HG03097 (cell line): Measurements from ENCODE around the gene ALDH1L2.

Experiments
- ATAC-seq: cut with Tn5 transposase; IDR thresholded peaks from one replicate; pipeline ENCODE4 v1.9.1; 2021; ENCODE audit not compliant: unreplicated experiment, low FRiP score

ALDH1L2 gene

DNA sequence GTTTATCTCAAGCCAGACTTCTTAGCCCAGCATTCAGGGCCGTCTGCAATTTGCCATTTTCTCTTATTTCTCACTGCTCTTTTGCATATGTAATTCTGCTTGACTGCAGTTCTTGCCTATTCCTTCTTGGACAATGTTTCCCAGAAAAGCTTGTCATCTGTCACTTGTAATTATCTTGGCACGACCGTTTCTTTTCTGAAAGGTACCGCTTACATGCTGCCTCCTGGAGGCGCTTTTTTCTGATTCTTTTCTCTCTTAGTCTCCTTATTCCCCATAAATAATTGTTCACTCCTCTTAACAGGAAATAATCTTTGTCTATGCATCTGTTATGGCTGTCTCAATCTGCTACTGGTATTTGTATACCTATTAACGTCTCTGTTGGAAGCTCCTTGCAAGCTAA lies 1.2 kb upstream of the ALDH1L2 start:
- no peak for ATAC-seq

DNA sequence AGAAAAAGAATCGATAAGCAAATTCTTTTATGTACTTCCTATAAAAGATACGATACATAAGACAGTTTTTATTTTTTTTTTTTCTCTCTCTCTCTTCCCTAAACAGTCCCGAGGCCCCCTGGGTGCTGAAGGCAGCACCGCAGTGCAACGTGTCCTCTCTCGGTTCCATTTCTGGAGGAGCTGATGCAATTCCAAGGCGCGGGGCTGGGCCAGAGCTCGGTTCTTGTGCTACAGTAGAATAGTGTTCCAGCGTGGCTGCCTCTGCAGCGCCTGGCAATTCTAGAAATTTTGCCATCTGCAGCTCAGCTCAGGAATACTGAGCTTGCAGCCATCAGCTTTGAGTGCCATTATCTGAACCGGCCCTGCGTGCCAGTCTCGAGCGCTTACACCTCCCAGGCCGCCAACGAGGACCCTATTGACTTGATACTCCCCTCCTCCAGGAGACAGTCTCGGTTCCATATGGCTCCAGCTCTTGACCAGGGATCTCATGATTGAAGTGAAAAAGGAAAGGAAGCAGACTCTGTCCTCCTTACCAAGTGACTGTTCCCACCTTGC lies 630 bp downstream of the ALDH1L2 start:
- ATAC-seq, result no peak

DNA sequence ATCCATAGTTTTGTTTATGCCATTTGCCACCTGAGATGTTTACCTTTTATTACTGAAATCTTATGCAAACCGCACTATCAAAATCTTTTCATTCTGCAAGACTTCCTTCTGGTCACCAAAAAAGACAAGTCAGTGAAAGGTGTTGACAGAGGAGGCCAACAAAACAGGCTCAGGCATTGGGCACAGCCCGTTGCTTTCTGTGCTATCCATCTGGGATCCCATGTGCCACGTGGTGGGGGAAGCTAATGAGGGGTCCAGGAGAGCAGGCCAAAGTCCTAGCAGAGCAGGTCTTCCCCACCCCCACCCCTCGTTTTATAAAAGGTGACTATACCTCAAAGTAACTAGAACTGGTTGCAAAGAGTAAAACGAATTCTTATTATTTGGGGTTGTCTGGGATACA lies 1.2 kb downstream of the ALDH1L2 start:
- ATAC-seq, result no peak

DNA sequence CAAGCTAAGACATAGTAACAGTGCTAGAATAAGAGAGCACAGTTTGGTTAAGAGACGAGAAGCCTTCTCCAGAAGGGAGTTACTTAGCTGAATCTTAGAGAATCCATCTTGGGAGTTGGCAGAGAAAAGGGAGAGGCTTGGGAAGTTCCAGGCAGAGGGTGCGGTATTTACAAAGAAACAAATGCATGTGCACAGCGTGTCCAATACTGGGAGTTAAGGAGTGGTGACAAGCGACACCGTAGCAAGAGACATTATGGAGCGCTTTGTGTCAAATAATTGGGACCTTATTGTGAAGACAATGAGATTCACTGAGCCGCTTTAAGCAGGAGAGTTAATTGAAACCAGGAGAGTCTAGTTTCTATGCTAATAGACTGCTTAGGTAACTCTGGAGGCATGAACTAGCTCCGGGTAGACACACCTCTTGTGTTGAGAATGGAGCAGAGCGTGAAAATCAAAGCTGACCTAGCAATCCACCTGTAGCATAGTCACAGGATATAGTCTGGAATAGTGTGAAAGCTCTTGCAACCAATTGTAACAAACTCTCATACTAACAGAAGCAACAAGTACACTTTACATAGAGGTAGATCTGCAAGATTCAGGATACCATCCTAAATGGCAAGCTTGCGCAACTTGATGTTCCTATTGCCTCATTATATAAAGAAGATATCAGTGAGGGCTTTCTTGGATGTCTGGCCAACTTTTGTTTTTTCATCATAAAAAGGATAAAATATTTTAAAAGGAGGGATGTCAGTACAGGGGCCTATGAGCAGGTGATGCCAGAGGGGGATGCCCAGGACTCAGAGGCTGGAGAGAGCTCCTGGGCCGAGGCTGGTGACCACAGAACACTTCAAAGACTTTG lies 5.3 kb downstream of the ALDH1L2 start:
- ATAC-seq, result no peak

DNA sequence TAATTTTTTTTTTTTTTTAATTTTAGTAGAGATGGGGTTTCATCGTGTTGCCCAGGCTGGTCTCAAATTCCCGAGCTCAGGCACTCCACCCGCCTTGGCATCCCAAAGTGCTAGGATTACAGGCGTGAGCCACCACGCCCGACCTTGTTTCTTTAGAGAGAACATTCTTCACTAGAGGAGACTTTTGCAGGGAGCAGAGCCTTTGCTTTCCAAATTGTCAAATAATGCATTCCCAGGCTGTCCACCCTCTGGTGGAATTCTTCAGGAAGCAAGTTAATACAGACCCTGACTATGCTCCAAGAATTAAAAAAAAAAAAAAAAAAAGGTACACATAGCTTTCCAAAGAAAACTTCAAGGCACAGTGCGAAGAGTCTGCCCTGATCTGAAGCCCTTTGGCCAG lies 6.8 kb downstream of the ALDH1L2 start:
- no peak for ATAC-seq

DNA sequence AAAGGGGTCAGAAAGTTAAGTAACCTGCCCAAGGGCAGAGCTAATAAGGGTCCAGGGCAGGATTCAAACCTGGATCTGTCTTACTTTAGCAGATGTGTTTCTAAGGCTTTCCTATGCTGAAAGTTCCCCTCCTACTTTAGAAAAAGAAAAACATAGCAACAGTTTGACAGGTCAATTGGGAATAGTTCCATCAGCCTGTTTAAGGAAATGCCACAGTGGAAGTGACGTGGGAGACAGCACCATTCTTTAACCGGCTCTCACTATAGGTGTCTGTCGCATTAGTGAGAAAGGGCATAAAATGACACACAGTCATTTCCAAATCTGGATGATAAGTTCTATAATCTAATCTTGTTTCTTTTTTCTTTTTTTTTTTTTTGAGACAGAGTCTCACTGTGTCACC lies 7.3 kb downstream of the ALDH1L2 start:
- no peak for ATAC-seq

DNA sequence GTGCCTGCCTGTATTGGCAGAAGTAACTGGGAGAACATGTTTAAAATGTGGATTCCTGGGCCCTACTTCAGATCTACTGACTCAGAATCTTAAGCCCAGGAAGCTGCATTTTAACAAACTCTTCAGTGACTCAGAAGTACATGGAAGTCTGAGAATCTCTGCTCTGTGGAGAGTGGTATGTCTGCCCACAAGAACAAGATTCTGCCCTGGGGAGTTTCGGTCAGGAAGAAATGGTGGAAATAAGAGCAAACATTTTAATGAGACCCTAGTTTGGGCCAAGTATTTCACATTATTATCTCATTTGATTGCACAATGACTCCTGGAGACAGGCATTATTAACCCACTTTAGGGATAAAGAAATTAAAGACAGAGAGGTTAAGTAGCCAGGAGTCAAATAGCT lies 8.2 kb downstream of the ALDH1L2 start:
- ATAC-seq, result no peak

DNA sequence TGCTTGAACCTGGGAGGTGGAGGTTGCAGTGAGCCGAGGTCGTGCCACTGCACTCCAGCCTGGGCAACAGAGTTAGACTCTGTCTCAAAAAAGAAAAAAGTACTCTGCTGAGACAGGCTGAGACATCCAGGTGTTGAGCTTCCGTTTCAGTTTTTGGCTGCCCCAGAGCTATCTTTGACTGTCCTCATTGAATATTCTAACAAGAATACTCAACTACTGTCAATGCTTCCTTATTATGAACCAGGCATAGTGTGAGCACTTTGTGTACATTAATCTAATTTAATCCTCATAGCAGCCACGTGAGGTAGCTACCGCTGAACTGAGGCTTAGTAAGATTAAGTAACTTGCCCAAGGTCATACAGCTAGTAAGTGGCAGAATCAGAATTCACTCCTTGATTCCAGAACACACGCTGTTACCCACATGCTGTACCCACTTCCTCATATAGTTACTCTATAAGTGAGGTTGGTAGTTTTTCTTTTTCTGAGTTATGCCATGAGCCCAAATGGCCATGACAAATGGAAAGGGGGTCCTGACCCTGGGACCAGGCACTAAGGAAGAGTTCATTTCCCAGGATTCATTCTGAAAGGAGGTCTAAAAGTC lies 11.3 kb downstream of the ALDH1L2 start:
- ATAC-seq, result no peak

DNA sequence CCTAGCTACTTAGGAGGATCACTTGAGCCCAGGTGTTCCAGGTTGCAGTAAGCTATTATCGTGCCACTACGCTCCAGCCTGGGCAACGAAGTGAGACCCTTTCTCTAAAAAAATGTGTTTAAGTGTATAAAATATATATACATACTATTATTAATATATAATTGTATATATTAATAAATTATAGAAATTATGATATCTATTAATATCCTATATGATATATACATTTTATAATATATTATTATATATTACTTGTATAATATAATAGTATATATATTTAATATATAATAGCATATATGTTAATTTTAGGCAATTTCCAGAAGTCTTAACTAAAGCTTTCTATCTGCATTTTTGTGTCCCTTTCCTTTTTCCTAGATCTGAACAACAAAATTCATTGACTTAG lies 12.3 kb downstream of the ALDH1L2 start:
- no peak for ATAC-seq

DNA sequence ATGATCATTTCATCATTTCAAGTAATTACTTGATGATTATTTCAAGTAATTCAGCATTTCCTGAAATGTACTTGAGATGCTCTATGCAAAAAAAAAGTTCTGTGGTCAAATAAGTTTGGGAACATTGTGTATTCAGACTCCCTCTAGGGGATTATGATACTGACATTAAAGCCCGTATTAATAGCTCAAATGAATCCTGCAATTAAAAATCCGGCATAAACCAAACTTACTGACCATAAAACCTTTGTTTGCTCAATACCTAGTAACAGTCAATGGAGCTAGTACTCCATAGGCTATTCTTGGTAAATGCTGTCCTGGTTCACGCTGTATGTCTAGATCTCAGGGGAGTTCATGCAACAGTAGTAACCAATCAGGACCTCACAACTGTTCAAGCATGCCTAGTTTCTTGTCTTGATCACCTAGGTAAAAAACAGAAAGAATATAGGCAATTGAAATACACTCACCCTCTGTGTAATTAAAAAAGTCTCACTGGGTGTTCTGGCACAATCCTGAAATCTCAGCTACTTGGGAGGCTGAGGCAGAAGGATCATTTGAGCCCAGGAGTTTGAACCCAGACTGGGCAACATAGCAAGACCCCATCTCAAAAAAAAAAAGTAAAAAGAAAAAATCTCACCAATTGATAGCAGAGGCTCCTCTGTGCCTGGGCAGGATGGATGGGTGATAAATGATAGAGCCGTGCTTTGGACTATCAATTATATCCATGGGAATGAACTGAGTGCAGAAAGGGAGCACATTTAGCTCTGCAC lies 14.1 kb downstream of the ALDH1L2 start:
- ATAC-seq, result no peak

DNA sequence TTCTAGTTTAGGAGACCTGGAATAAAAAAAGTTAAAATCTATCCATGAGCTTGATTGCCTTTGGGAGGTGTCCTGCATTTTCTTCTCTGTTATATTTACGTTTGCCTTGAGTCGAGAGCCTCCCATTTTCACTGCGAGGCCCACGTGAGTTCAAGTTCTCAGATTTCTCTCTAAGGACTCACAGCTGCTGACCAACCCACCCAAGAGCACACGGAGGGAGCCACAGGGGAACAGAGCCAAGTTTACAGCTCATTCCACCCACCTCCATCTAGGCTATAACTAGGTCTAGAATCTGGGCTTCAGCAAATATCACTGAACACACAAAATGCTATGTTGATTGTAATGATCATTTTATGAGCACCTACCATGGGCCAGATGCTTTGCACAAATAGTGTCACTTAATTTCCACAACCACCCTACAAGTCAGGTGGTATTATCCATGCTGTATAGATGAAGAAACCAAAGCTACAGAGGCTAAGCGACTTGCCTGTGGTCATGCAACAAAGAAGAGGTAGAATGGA lies 16.7 kb downstream of the ALDH1L2 start:
- ATAC-seq, result no peak

DNA sequence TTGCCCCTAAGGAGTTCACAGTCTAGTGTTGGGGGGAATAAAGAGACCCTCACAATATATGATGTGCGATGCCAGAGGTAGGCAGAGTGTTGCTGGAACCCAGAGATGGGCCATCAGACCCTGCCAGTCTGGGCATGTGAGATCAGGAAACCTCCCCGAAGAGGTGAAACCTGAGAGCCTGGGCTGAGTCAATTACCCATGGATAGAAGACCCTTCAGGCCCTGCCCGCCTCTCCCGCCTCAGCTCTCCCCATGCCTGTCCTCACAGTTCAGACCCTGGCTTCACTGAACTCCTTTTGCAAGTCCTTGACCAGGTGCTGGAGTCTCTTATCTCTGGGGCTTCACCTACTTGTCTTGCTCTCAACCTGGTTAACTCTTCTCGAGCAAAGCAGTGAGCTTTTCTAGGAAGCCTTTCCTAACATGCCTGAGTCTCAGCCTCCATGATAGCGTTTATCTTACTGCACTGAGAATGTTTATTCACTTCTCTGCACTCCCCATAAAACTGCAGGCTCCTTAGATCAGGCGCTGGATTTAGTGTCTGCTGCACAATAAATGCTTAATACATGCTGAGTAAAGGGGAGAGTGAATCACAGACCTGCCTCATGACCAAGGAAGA lies 19.6 kb downstream of the ALDH1L2 start:
- no peak for ATAC-seq

DNA sequence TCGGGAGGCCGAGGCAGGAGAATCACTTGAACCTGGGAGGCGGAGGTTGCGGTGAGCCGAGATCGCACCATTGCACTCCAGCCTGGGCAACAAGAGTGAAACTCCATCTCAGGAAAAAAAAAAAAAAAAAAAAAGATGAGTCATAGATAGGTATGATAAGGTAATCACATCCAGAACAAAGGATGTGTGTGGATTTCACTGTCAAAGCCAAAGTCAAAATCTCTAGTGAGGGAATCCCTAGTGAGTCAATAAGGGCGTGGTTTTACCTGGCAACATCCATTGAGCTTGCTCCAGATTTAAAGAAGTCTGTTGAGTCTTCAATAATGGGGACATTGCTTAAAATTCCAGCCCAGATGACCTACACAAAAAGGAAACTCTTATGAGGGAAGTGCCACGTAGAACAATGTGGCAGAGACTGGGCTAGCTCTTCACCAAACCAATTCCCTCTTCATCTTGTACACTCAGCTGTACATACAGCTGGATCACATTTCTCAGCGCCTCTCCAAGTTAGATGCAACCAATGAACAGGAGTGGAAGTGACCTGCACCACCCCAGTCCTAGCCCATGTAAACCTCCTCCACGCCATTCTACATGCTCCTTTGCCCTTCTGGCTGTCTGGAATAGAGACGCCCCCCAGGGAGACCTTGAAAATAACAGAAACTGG lies 23.4 kb downstream of the ALDH1L2 start:
- no peak for ATAC-seq

DNA sequence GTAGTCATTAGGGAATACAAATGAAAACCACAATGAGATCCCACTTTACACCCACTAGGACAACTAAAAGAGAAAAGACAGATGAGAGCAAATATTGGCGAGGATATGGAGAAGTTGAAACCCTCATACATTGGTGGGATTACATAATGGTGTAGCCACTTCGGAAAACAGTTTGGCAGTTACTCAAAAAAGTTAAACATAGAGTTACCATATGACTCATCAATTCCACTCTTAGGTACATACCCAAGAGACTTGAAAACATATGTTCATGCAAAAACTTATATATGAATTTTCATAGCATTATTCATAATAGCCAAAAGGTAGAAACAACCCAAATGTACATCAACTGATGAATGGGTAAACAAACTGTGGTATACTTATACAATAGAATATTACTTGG lies 27.1 kb downstream of the ALDH1L2 start:
- no peak for ATAC-seq

DNA sequence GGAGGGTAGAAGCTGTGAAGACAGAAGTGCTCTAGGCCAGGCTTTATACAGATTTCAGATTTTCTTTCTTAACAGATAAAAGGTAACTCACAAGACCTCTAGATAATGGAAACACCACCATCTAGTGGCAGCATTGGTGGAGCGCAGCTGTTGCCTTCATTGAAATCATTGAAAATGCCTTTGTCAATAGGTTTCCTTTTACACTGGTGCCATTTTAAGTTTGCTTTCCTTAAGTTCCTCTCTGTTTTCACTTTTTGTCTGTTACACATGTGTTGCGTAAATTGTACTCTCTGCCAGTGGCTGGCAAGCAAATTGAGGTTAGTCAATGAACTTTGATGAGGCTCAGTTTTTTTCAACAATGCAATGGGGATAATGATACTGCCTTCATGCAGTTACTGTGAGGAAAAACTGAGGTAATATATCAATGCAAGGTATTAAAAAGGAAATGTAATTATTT lies 31.1 kb downstream of the ALDH1L2 start:
- ATAC-seq, result peak; percentile 61

DNA sequence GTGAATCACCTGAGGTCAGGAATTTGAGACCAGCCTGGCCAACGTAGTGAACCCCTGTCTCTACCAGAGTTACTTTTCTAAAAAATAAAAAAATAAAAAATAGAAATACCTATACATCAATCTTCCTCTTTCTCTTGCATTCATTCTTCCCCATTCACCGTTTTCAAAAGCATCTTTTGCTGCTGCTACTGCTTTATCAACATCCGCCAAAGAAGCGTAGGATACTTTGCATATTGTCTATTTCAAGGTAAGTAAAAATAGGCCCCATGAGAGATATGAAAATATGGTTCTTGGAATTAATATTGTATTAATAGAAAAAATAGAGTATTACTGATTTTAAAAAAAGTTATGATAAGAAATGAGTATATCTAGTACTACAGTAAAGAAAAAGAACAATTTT lies 32.3 kb downstream of the ALDH1L2 start:
- no peak for ATAC-seq

DNA sequence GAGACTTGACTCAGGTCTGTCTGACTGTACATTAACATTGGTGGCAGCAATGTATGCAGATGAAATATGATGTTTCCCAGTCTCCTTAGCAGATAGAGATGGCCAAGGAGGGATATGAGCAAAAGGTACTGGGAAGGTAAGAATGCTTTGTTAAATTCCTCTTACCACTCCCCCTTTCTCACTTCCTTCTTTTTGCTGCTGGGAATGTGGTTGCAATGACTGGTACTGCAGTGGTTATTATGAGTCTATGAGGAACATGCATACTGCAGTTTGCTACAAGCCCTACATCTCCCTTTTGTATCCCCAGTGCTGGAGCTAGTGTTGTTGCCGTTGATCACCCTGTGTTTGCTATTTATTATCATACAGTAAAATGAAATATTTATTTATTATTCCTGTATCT lies 35.9 kb downstream of the ALDH1L2 start:
- no peak for ATAC-seq

DNA sequence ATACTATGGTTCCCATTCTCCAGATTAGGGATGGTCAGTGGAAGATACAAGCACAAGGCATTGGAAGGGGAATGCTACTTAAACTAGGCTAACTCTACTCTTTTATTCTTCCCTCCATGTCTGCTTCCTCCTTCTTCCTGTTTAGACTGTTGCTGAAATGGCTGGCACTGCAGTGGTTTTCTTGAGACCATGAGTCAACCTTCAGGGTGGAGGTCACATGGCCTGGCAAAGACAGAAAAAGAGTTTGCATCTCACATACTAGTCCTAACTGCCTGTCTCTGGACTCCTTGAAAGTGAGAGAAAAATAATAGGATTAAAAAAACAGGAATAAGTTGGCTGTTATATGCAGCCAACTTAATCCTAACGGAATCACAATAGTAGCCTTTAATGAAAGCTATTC lies 37.0 kb downstream of the ALDH1L2 start:
- ATAC-seq, result no peak

DNA sequence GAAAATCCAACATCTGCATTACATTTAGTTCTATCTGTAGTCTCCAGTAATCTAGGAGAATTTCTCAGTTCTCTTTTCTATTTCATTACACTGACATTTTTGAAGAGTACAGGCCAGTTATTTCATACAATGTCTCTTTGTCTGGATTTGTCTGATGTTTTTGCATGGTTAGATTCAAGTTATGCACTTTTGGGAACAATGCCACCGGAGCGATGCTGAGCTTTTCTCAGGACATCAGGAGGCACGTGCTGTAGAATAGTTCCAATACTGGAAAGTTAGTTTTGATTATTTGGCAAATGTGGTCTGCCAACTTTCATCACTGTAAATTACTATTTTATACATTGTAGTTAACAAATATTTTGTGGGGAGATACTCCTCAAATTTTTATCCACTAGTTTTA lies 43.1 kb downstream of the ALDH1L2 start:
- no peak for ATAC-seq

DNA sequence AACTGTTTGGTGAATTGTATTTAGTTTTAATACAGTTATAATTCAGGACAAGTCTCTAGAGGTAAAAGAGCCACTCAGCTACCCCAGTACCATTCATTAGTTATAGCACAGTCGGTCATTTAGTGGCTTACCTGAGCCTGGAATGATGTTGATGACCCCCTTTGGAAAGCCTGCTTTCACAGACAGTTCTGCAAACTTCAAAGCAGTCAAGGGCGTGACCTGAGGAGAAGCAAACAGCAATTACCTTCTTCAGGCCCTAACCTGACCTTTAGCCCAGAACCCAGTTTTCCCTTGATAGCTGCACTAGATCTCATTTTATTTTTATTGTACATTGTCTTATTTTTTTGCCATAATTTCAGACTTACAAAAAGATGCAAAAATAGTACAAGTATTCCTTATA lies 43.8 kb downstream of the ALDH1L2 start:
- no peak for ATAC-seq
